ENCODE data around the gene RASSF7.

- TF ChIP-seq CTCF (IDR thresholded peaks at IDR 0.05) (no peak), POLR2A (IDR thresholded peaks at IDR 0.05) (no peak)
Measured at GRCh38 chr11:598005-598680, 37.4 kb downstream of the RASSF7 start.
